VCaP (cell line): Measurements from ENCODE around the gene KLF13.

Source experiments
- H3K27ac ChIP-seq: fragments of 450-650 bp; 2 replicates; pipeline ENCODE4 v1.5.1; 2017
- CTCF ChIP-seq: fragments of 450-650 bp; conservative IDR thresholded peaks from 2 replicates; pipeline ENCODE4 v1.5.1; 2017; ENCODE audit warnings: mild to moderate bottlenecking, moderate library complexity

The KLF13 gene

GRCh38 chr15:31364301-31365031 lies 37.8 kb downstream of the KLF13 start:
- no peak for TF ChIP-seq CTCF
- H3K27ac ChIP-seq = no peak overlapping the region

- no peak for TF ChIP-seq CTCF
- no peak overlapping the region for H3K27ac ChIP-seq
Measured at GRCh38 chr15:31365032-31365654, 38.5 kb downstream of the KLF13 start.

GRCh38 chr15:31365655-31366127 lies 39.1 kb downstream of the KLF13 start:
- TF ChIP-seq CTCF = no peak
- H3K27ac ChIP-seq = no peak overlapping the region

GRCh38 chr15:31366169-31366734 lies 39.6 kb downstream of the KLF13 start:
- H3K27ac ChIP-seq = no peak overlapping the region

DNA sequence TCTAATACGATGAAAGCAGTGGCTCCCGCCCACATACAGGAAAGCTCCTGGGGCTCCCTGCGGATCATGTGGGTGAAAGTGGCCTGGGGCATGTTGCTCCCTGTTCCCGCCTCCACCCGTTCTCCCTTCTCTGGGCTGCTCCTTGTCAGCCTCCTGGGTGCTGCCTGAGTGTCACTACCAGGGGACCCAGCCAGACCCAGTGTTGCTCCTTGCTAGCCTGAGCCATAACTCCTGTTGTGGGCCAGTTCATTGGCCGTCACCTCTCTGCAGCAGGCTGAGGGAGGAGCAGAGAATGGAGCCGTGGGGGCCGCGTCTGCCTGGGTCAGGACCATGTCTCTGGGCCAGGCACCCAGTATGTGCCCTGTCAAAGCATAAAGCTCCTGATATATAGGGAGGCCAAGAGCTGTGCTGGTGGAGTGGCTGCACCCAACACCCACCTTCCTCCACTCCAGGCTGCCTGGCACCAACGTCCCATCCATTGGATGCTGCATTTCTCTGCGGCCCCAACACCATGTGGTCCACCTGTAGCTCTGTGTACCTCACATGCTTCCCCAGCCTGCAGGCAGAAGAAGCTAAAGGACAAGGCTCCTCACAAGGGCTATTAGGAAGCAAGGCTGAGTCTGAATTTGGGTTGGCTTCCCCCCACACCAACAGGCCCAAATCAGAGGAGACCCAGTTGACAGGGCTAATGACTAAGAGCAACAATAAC lies 40.5 kb downstream of the KLF13 start:
- TF ChIP-seq CTCF = no peak
- no peak overlapping the region for H3K27ac ChIP-seq

More at GRCh38 chr15:31366169-31366734, 39.6 kb downstream of the KLF13 start:
- no peak for TF ChIP-seq CTCF

GRCh38 chr15:31367730-31368344 lies 41.2 kb downstream of the KLF13 start:
- TF ChIP-seq CTCF = no peak
- H3K27ac ChIP-seq = no peak overlapping the region
